NT2/D1 (cell line): ENCODE data around the gene ZNF557.

Source experiments
- SUZ12 ChIP-seq: IDR thresholded peaks from 2 replicates; pipeline ENCODE4 v1.6.1; 2011; ENCODE audit not compliant: insufficient read length, insufficient read depth; ENCODE audit errors: extremely low read depth
- YY1 ChIP-seq: IDR thresholded peaks from 2 replicates; pipeline ENCODE4 v1.6.1; 2011; ENCODE audit not compliant: insufficient read length, insufficient read depth
- ZNF274 ChIP-seq: IDR thresholded peaks from 2 replicates; pipeline ENCODE4 v1.6.1; 2011; ENCODE audit warnings: mild to moderate bottlenecking, low read depth, low read length

DNA sequence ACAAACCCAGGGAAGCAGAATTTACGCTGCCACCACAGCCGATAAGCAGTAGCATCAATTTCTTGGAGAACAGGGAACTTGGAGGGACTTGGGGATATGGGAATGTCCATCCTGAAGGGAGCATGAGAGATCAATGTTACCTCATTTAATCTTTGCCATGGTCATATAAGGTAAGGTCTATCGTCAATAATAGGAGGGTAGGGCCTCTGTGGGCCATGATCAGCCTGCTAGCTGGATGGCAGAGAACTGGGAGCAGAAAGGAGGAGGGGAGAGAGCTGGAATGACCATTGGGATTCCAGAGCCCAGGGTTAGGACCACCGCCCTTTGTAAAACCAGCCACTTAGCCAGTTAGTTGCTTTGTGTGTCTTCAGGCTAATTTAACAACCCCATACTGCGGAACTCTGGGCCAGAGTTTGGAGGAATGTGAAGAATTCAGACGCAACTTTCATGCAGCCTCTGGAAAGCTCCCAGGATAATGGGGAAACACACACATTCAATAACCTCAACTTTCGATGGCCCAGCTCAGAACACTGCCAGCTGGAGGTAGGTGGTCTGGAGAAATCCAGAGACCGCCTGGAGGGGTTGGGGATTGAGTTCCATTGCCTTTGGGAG lies 40.3 kb downstream of the ZNF557 start:
- no peak for TF ChIP-seq SUZ12
- no peak for TF ChIP-seq YY1
- TF ChIP-seq ZNF274: no peak
